ENCODE measurements around the gene BANP. TPM values are rescaled to one million over a fixed set of nuclear protein-coding genes. Genes with fewer than 3 reads are reported as not detected.

The BANP gene
- total RNA-seq, 1 donor from 2014 or later: 30.4 TPM

GRCh38 chr16:88004391-88004790 is 53.2 kb downstream of the BANP start:
- Histone ChIP-seq H3F3A (ENCODE audit: low read depth) (peaks cover 8% of the 10 kb centered on the region), H3K27me3 (no peaks in the 10 kb centered on the region), H3K9me3 (ENCODE audit: low read depth) (no peaks in the 10 kb centered on the region), H3K4me1 (peaks cover 6% of the 10 kb centered on the region), H3K9ac (no peak overlapping the region), H3K36me3 (no peaks in the 10 kb centered on the region), H3K4me3 (no peak overlapping the region), H3K79me2 (ENCODE audit: low read depth) (peaks cover 11% of the 10 kb centered on the region), H2AFZ (replicated peaks) (no peak overlapping the region), H4K20me1 (ENCODE audit: low read depth) (no peaks in the 10 kb centered on the region), H3K27ac (no peak overlapping the region), H3K4me2 (no peak overlapping the region)
- Mint-ChIP-seq H3K27ac (no peak overlapping the region), H3K9me3 (no peaks in the 10 kb centered on the region), H3K36me3 (peaks cover 24% of the 10 kb centered on the region), H3K4me3 (no peak overlapping the region), H3K4me1 (peaks cover 2% of the 10 kb centered on the region), H3K27me3 (ENCODE audit: insufficient read depth, low read depth) (no peaks in the 10 kb centered on the region)
- no peak for DNase-seq (ENCODE audit: low spot score)
- TF ChIP-seq EZH2phosphoT487 (IDR thresholded peaks at IDR 0.05): no peak
- no peak for TF ChIP-seq CTCF (IDR thresholded peaks at IDR 0.05)
- no peak for TF ChIP-seq EZH2 (IDR thresholded peaks at IDR 0.05)

- TF ChIP-seq CTCF (IDR thresholded peaks at IDR 0.05) (peak; percentile 52), EZH2phosphoT487 (IDR thresholded peaks at IDR 0.05) (no peak)
- Histone ChIP-seq H3K4me2 (no peak overlapping the region), H3K4me1 (peaks cover 13% of the 10 kb centered on the region), H3K36me3 (no peaks in the 10 kb centered on the region), H2AFZ (replicated peaks) (no peak overlapping the region), H3K27me3 (no peaks in the 10 kb centered on the region), H3K4me3 (no peak overlapping the region), H3K9me3 (ENCODE audit: low read depth) (no peaks in the 10 kb centered on the region), H3K27ac (no peak overlapping the region), H3K9ac (no peak overlapping the region), H4K20me1 (ENCODE audit: low read depth) (no peaks in the 10 kb centered on the region), H3F3A (ENCODE audit: low read depth) (peaks cover 14% of the 10 kb centered on the region), H3K79me2 (ENCODE audit: low read depth) (peaks cover 11% of the 10 kb centered on the region)
- Mint-ChIP-seq H3K27me3 (ENCODE audit: insufficient read depth, low read depth) (no peaks in the 10 kb centered on the region), H3K4me1 (peaks cover 10% of the 10 kb centered on the region), H3K4me3 (no peak overlapping the region), H3K9me3 (no peaks in the 10 kb centered on the region), H3K27ac (no peak overlapping the region), H3K36me3 (peaks cover 28% of the 10 kb centered on the region)
- peak; percentile 49 for DNase-seq (ENCODE audit: low spot score)
Observed at GRCh38 chr16:88005181-88005581, 53.9 kb downstream of the BANP start.

GRCh38 chr16:88005968-88006367 is 54.7 kb downstream of the BANP start:
- H3K9me3 ChIP-seq (ENCODE audit: low read depth): no peaks in the 10 kb centered on the region
- no peak overlapping the region for H3K27ac ChIP-seq
- peaks cover 11% of the 10 kb centered on the region for H3K79me2 ChIP-seq (ENCODE audit: low read depth)
- no peaks in the 10 kb centered on the region for H3K9me3 Mint-ChIP-seq
- H3K4me2 ChIP-seq: no peak overlapping the region
- no peak overlapping the region for H3K9ac ChIP-seq
- no peaks in the 10 kb centered on the region for H3K36me3 ChIP-seq
- H4K20me1 ChIP-seq (ENCODE audit: low read depth): no peaks in the 10 kb centered on the region
- H3F3A ChIP-seq (ENCODE audit: low read depth): peaks cover 15% of the 10 kb centered on the region
- no peaks in the 10 kb centered on the region for H3K27me3 ChIP-seq
- no peak overlapping the region for H3K27ac Mint-ChIP-seq
- peaks cover 13% of the 10 kb centered on the region for H3K4me1 ChIP-seq
- DNase-seq (ENCODE audit: low spot score): no peak
- peaks cover 10% of the 10 kb centered on the region for H3K4me1 Mint-ChIP-seq
- H3K36me3 Mint-ChIP-seq: peaks cover 32% of the 10 kb centered on the region
- no peaks in the 10 kb centered on the region for H3K27me3 Mint-ChIP-seq (ENCODE audit: insufficient read depth, low read depth)
- TF ChIP-seq EZH2 (IDR thresholded peaks at IDR 0.05) (no peak), CTCF (IDR thresholded peaks at IDR 0.05) (no peak), EZH2phosphoT487 (IDR thresholded peaks at IDR 0.05) (no peak)
- H2AFZ ChIP-seq (replicated peaks): no peak overlapping the region
- no peak overlapping the region for H3K4me3 Mint-ChIP-seq
- H3K4me3 ChIP-seq: no peak overlapping the region

Data from neural progenitor cell (in vitro differentiated cells).